Uterus (tissue), 2 donors: ENCODE measurements around the gene LOXL3.

Experiments
- CTCF ChIP-seq, 4 experiments: fragments of 200-600 bp in 2 of 4; fragments of 450-650 bp in 2 of 4; sonication (generic) in 2 of 4; IDR thresholded peaks; one replicate each; pipeline ENCODE4 v1.5.1; 2016 to 2019; ENCODE audit warnings: antibody characterized with exemption in 4 of 4, mild to moderate bottlenecking in 2 of 4, moderate library complexity in 1 of 4
- POLR2A ChIP-seq, 2 donors: fragments of 450-650 bp; IDR thresholded peaks; one replicate each; pipeline ENCODE4 v1.6.1; 2016; ENCODE audit warnings: antibody characterized with exemption in 2 of 2, mild to moderate bottlenecking in 1 of 2, moderate library complexity in 1 of 2

- TF ChIP-seq CTCF (IDR thresholded peaks at IDR 0.05) (no peak), POLR2A (IDR thresholded peaks at IDR 0.05) (no peak)
These were observed 42.8 kb upstream of the LOXL3 start for GRCh38 chr2:74596584-74596983.
